HPDE6-E6E7 (cell line): ENCODE measurements around the gene NUS1.
"Not testable (repeated sequence)": the region's sequence is repeated elsewhere in the genome, so short reads cannot be mapped to it uniquely, and the experiment has no call there.

ENCODE experiments used
- DNase-seq: peaks from one replicate; pipeline ENCODE4 v3.0.0; 2011; ENCODE audit warnings: missing footprints; ENCODE audit errors: extremely low spot score

The NUS1 gene

DNA sequence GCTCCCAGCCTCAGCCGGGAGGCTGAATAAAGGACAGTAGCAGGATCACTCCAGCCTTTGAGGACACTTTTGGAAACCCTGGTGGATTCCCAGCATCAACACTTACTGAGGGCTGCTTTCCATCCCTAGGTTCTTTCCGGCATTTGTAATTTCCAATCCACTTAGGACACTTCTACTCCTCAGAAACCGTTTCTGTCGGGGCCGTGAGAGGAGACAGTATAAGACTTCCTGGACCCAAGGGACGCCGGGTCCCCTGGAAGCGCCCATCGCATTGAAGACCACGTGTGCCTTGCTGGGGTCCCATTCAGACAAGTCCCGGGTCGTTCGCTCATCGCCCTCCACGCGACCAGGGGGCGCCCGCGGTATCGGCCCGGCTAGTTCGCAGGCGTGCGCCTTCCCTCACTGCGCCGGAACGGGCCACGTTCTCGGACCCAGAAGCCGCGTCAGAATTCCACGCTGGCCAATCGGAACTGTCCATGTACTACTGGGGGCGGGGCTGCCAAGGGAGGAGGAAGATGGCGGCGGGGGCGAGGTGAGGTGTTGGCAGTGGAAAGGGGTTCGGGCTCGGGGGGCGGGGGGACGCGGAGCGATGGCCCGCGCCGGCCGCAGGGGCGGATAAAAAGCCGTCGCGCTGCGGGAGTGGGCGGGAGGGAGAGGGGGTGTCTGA lies at the start of gene NUS1:
NUS1 (plus strand) TSS at position 479 of the 667 bp plus-strand sequence. CDS start 202 bp downstream, outside the sequence.
- peak; percentile 96 for DNase-seq

DNA sequence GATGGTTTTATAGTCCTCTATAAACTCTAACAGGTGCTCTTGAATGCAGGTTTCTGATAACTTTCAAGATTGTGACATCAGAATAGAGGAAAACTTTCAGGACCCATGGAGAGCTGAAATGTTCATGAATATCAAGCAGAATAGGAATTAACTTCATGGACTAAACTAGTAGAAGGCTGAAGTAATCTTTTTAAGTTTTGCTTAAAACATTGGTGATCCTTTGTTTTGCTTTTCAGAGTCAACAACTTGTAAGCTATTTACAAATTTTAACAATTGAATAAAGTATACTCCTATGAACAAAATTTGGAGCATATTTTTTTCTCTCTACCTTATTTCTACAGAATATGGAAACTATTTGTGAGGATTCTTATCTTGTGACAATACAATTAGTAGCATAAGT lies 47.7 kb upstream of the NUS1 start:
- no peak for DNase-seq

- DNase-seq, result no peak
Measured at GRCh38 chr6:117629119-117629660, 46.1 kb upstream of the NUS1 start.

- no peak for DNase-seq
Measured at GRCh38 chr6:117637770-117638169, 37.5 kb upstream of the NUS1 start.

DNA sequence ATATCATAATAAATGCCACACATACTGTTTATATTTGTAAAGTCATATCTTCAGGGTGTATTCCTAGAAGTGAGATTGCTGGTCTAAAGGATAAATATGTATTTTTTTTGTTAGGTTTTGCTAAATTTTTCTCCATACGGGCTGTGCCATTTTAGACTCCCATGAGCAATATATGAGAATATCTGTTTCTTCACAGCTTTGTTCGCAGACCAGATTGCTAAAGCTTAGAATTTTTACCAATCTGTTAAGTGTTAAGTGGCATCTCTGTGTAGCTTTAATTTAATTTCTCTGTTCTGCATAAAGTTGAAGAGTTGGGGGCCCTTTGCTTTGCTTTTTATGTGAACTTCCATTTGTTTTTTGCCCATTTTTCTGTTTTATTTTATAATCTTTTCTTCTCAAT lies 32.3 kb upstream of the NUS1 start:
- DNase-seq, result no peak

GRCh38 chr6:117651984-117652383 lies 23.3 kb upstream of the NUS1 start:
- DNase-seq, result not testable (repeated sequence)

GRCh38 chr6:117653949-117654348 lies 21.3 kb upstream of the NUS1 start:
- DNase-seq, result no peak

GRCh38 chr6:117655380-117655779 lies 19.9 kb upstream of the NUS1 start:
- DNase-seq, result no peak

GRCh38 chr6:117666881-117667280 lies 8.4 kb upstream of the NUS1 start:
- no peak for DNase-seq

GRCh38 chr6:117668736-117669135 lies 6.5 kb upstream of the NUS1 start:
- no peak for DNase-seq

DNA sequence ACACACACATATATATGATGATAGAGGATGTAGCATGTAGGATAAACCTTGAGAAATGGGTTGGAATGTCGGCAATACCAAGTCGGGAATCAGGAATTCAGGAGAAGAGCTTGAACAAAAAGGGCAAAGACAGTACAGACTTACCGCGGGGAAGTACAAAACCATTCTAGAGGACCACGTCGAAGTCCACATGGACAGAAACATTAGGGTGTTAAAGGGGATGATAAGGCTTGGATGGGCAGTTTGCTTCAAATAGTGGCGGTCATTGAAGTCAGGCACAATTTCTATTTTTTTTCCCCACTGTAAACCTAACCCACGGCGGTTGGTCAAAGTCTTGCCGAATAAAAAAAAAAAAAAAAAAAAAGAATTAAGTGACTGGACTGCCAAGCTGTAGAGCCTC lies 766 bp upstream of the NUS1 start:
- DNase-seq, result no peak

DNA sequence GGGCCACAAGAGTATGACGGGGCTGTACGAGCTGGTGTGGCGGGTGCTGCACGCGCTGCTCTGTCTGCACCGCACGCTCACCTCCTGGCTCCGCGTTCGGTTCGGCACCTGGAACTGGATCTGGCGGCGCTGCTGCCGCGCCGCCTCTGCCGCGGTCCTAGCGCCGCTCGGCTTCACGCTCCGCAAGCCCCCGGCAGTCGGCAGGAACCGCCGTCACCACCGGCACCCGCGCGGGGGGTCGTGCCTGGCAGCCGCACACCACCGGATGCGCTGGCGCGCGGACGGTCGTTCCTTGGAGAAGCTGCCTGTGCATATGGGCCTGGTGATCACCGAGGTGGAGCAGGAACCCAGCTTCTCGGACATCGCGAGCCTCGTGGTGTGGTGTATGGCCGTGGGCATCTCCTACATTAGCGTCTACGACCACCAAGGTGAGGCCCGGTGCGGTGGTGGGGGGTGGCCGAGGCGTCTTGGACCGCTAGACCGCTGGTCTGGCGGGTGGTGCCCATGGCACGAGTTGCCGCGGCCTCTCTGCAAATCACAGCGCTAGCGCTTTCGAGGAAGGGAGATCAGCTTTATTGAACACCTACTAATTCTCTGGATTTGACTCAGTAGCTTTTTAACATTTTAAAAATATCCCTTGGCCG lies 511 bp downstream of the NUS1 start:
- not testable (repeated sequence) for DNase-seq

DNA sequence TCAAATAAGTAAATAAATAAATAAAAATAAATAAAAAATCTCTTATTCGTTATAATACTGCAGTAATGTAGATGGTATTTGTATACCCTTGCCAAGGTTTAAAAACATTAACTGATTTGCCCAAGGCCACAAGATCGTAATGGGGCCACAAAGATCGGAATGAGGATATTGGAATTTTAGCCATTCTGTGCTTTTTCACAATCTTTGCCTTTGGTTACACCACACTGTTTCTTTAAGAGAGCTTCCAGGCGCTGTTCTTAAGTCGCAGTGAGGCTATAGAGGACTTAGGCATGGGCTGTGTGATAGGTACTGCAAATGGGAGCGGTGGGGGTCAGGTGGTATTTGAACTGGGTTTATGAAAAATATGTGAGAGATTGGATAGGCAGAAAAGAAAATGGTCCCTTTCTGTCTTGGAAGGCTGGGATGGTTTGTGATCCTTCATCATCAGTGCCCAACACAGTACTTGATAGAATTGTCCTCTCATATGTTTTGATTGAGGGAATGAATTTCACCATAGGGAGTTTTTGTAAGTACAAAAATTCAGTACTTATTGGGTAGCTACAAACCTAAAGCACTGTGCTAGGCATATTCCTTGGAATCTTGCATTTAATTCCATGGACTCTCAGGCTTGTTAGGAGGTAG lies 1.4 kb downstream of the NUS1 start:
- DNase-seq, result no peak

GRCh38 chr6:117677553-117678141 lies 2.4 kb downstream of the NUS1 start:
- peak; percentile 22 for DNase-seq

DNA sequence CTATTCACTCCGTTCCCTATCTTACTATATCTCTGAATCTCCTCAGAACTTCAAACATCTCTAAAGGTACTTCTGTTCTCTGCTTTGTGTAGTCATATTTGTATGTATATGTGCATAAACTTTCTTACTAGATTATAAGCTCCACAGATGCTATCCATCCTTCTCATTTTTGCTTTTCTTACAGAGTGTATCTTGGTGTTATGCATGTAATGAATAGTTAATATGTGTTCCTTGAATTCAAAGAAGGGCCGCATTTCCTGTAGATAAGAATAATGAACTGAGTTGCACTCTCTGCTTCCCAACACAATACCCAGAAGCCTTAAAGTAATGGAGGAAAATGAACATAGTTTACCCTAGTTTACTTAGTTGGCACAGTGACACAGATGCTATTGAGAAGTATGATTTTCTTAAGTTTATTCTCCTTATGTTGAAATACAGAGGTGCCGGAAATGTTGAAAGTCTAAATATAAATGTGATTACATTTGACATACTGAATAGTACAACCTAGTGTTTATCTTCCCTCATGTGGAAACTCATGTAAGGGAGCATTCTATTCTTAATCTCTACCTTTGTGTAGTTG lies 6.0 kb downstream of the NUS1 start:
- no peak for DNase-seq

DNA sequence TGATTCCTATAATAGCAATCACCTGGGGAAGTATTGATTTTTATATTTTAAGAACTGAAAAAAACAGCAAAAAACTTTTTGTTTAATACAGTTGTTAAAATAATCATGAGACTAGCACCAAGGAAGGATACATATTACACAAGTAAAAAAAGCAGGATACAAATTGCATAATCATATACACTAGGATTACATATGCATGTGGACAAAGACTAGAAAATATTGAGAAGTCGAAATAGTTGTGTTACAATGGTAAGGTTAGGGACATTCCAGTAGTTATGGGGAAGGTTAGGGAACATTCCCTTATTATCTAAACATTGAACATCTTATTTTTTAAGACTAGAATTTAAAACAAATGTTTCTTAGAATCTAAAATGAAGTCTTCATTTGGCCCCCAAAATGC lies 9.5 kb downstream of the NUS1 start:
- DNase-seq, result no peak

DNA sequence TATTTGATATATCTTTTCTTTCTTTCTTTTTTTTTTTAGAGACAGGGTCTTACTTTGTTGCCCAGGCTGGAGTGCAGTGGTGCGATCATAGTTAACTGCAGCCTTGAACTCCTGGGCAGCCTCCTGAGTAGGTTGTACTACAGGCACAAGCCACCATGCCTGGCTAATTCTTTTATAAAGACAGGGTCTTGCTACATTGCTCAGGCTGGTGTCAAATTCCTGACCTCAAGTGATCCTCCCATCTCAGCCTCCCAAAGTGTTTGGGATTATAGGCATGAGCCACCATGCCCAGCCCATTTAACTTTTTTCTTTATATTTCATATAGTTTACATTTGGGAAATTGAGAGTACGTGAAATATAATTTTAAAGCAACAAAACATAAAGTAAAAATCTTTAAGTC lies 10.1 kb downstream of the NUS1 start:
- DNase-seq, result no peak

- DNase-seq, result no peak
Measured at GRCh38 chr6:117687021-117687648, 11.9 kb downstream of the NUS1 start.

GRCh38 chr6:117689584-117689983 lies 14.3 kb downstream of the NUS1 start:
- not testable (repeated sequence) for DNase-seq

DNA sequence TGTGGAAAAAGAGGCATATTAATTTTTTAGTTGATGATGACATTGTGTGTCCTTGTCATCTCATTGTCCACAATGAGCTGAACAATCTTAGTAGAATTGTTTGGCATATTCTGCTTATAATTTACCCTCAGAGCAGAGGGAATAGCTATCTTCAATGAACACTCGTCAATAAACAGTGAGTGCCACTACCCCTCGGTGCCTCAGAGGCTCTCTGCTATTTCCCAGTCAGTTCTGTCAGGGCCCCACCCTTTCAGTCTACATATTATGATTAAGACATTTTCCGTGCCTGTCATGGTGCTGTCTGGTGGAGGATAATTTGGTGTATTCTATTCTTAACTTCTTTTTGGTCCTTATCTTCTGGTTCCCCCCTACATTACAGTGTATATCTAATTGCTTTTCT lies 31.2 kb downstream of the NUS1 start:
- no peak for DNase-seq

DNA sequence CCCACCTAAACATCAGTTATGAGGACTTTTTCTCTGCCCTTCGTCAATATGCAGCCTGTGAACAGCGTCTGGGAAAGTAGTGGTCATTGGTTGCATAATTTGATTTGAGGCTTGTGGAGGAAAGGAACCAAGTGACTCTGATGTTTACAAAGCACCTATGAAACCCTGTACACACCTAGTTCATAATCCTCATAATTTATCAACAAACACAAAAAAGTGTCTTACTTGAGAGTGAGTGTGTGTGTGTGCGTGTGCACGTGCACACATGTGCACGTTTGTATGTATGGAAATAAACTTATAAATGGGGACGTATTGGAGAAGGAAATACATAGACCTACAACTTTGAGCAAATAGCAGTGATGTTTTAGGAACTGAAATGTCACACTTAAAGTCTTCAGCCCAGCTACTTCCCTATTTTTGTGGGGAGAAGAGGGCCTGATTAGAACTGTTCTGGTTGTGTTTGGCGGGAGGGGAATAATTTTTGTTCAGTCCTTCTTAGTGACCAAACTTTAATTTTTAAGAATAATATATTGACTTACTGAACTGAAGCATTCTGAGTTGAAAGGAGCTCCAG lies 31.8 kb downstream of the NUS1 start:
- not testable (repeated sequence) for DNase-seq
